ENCODE results near the gene TP53BP1.

- TF ChIP-seq CTCF (IDR thresholded peaks at IDR 0.05), result no peak
- no peak for TF ChIP-seq POLR2A (IDR thresholded peaks at IDR 0.05)
Measured at GRCh38 chr15:43538091-43538490, 45.1 kb upstream of the TP53BP1 start.
